ENCODE measurements around the gene TTLL5. TPM values are rescaled to one million over a fixed set of nuclear protein-coding genes. Genes with fewer than 3 reads are reported as not detected.
A peak's percentile ranks its signal among the peaks of the same experiment; 100 is the strongest.

TTLL5 gene
- total RNA-seq, 1 donor from 2014 or later, result 20.4 TPM

GRCh38 chr14:75960231-75960630 is 299.2 kb downstream of the TTLL5 start:
- peak in 1 of 2 donors; percentile 40 for DNase-seq (ENCODE audit: low read depth in 2 of 2)

GRCh38 chr14:75961662-75962061 is 300.6 kb downstream of the TTLL5 start:
- DNase-seq (ENCODE audit: low read depth in 2 of 2), result no peak

- DNase-seq (ENCODE audit: low read depth in 2 of 2), result no peak
Measured at GRCh38 chr14:75967866-75968265, 306.8 kb downstream of the TTLL5 start.

GRCh38 chr14:75968456-75968855 is 307.4 kb downstream of the TTLL5 start:
- DNase-seq (ENCODE audit: low read depth in 2 of 2), result no peak

GRCh38 chr14:75969126-75969525 is 308.1 kb downstream of the TTLL5 start:
- DNase-seq (ENCODE audit: low read depth in 2 of 2), result no peak

- DNase-seq (ENCODE audit: low read depth in 2 of 2), result peak in 1 of 2 donors; percentile 22
Measured at GRCh38 chr14:75969891-75970290, 308.8 kb downstream of the TTLL5 start.

GRCh38 chr14:75970989-75971388 is 309.9 kb downstream of the TTLL5 start:
- no peak for DNase-seq (ENCODE audit: low read depth in 2 of 2)

- DNase-seq (ENCODE audit: low read depth in 2 of 2), result no peak
Measured at GRCh38 chr14:75971509-75971908, 310.5 kb downstream of the TTLL5 start.

- DNase-seq (ENCODE audit: low read depth in 2 of 2), result peak in 1 of 2 donors; percentile 60
Measured at GRCh38 chr14:75972801-75973421, 311.9 kb downstream of the TTLL5 start.

- DNase-seq (ENCODE audit: low read depth in 2 of 2), result no peak
Measured at GRCh38 chr14:75976826-75977581, 316.0 kb downstream of the TTLL5 start.

GRCh38 chr14:75977582-75977943 is 316.5 kb downstream of the TTLL5 start:
- no peak for DNase-seq (ENCODE audit: low read depth in 2 of 2)

GRCh38 chr14:75978249-75978731 is 317.2 kb downstream of the TTLL5 start:
- DNase-seq (ENCODE audit: low read depth in 2 of 2), result no peak

- DNase-seq (ENCODE audit: low read depth in 2 of 2), result peak; percentile 32 to 58
Measured at GRCh38 chr14:75979071-75979571, 318.1 kb downstream of the TTLL5 start.

- DNase-seq (ENCODE audit: low read depth in 2 of 2), result no peak
Measured at GRCh38 chr14:75979648-75980565, 318.9 kb downstream of the TTLL5 start.

GRCh38 chr14:75980856-75981255 is 319.8 kb downstream of the TTLL5 start:
- DNase-seq (ENCODE audit: low read depth in 2 of 2), result no peak

- DNase-seq (ENCODE audit: low read depth in 2 of 2), result peak; percentile 78 to 89
Measured at GRCh38 chr14:75981426-75982265, 320.6 kb downstream of the TTLL5 start, which contains the start of gene TGFB3. TGFB3 (minus strand) TSS chr14:75981995; CDS start chr14:75980893, 1,102 bp downstream.

- DNase-seq (ENCODE audit: low read depth in 2 of 2), result peak; percentile 81 to 83
Measured at GRCh38 chr14:75982266-75983018, 321.4 kb downstream of the TTLL5 start.

GRCh38 chr14:75983019-75983358 is 321.9 kb downstream of the TTLL5 start:
- DNase-seq (ENCODE audit: low read depth in 2 of 2), result no peak

- DNase-seq (ENCODE audit: low read depth in 2 of 2), result no peak
Measured at GRCh38 chr14:75984674-75985073, 323.6 kb downstream of the TTLL5 start.
